ENCODE measurements around the gene SNX30.

- TF ChIP-seq YY1 (tag by site-specific recombination; IDR thresholded peaks at IDR 0.05) (no peak), ZNF274 (IDR thresholded peaks at IDR 0.05; ENCODE audit: low read length) (no peak), ZNF274 (tag by site-specific recombination; IDR thresholded peaks at IDR 0.05; ENCODE audit: borderline replicate concordance) (no peak), MEIS1 (CRISPR knock-in tag; IDR thresholded peaks at IDR 0.05; ENCODE audit: borderline replicate concordance) (no peak), CTCF (tag by site-specific recombination; IDR thresholded peaks at IDR 0.05) (no peak)
These were observed 130.8 kb downstream of the SNX30 start for GRCh38 chr9:112881331-112881730.

All from HEK293 (cell line).